Glutamatergic neuron (in vitro differentiated cells): Measurements from ENCODE around the gene NAA30. TPM values are rescaled to one million over a fixed set of nuclear protein-coding genes. Genes with fewer than 3 reads are reported as not detected.
A peak's percentile ranks its signal among the peaks of the same experiment; 100 is the strongest.

ENCODE experiments used
- DNase-seq: peaks from one replicate; pipeline ENCODE4 v3.0.0; 2022
- H3K27ac Mint-ChIP-seq: one replicate; pipeline ENCODE4 v1.8.0; 2020; ENCODE audit warnings: mild to moderate bottlenecking, mixed read lengths, inconsistent platforms; ENCODE audit not compliant: unreplicated experiment
- H3K27me3 Mint-ChIP-seq: one replicate; pipeline ENCODE4 v1.8.0; 2020; ENCODE audit warnings: mild to moderate bottlenecking, moderate library complexity, mixed read lengths, inconsistent platforms; ENCODE audit not compliant: unreplicated experiment
- H3K36me3 Mint-ChIP-seq: one replicate; pipeline ENCODE4 v1.8.0; 2020; ENCODE audit warnings: mild to moderate bottlenecking, mixed read lengths, inconsistent platforms; ENCODE audit not compliant: unreplicated experiment
- H3K4me1 Mint-ChIP-seq: one replicate; pipeline ENCODE4 v1.8.0; 2020; ENCODE audit warnings: mild to moderate bottlenecking, low read depth, mixed read lengths, inconsistent platforms; ENCODE audit not compliant: unreplicated experiment
- H3K4me3 Mint-ChIP-seq: one replicate; pipeline ENCODE4 v1.8.0; 2020; ENCODE audit warnings: mild to moderate bottlenecking, mixed read lengths, inconsistent platforms; ENCODE audit not compliant: unreplicated experiment
- H3K9me3 Mint-ChIP-seq: one replicate; pipeline ENCODE4 v1.8.0; 2020; ENCODE audit warnings: mild to moderate bottlenecking, moderate library complexity, mixed read lengths, inconsistent platforms; ENCODE audit not compliant: unreplicated experiment
- total RNA-seq: library from RNA; stranded (reverse); fragmentation: NEBNext Ultra II Directional; extraction: Animal tissue kit (Norgen Biotek cat#: 25700); gene quantifications from one replicate; pipeline ENCODE4 v1.2.1, GENCODE V29; 2021; ENCODE audit not compliant: unreplicated experiment
- TF ChIP-seq, protein P1 (sequence below): fragments of 200-600 bp; sonication (generic); IDR thresholded peaks from one replicate; pipeline ENCODE4 v1.5.0; 2021; ENCODE audit not compliant: partially characterized antibody, unreplicated experiment

Gene NAA30
- total RNA-seq, 1 donor from 2014 or later, result 21.4 TPM

DNA sequence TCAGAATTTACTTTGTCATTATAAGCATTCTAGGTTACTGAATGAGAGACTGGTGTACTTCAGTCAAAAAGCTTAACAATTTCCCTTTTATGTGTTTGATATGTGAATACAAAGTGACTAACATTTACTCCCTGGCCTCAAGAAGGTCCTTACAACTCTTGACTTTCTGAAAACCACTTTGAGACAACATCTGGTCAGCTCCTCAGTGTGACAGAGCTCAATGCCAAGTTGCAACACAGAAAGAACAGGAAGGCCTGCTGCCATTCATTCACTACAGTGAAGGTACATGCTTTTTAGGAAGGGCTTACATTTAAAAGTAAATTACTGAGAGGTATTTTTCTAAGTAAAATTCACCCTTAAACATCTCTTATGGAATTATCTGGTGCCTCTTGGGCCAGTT lies 2.3 kb upstream of the NAA30 start:
- no peak overlapping the region for H3K4me3 Mint-ChIP-seq
- H3K27ac Mint-ChIP-seq, result no peak overlapping the region
- no peak for DNase-seq
- H3K27me3 Mint-ChIP-seq, result no peaks in the 10 kb centered on the region
- TF ChIP-seq, protein P1, sequence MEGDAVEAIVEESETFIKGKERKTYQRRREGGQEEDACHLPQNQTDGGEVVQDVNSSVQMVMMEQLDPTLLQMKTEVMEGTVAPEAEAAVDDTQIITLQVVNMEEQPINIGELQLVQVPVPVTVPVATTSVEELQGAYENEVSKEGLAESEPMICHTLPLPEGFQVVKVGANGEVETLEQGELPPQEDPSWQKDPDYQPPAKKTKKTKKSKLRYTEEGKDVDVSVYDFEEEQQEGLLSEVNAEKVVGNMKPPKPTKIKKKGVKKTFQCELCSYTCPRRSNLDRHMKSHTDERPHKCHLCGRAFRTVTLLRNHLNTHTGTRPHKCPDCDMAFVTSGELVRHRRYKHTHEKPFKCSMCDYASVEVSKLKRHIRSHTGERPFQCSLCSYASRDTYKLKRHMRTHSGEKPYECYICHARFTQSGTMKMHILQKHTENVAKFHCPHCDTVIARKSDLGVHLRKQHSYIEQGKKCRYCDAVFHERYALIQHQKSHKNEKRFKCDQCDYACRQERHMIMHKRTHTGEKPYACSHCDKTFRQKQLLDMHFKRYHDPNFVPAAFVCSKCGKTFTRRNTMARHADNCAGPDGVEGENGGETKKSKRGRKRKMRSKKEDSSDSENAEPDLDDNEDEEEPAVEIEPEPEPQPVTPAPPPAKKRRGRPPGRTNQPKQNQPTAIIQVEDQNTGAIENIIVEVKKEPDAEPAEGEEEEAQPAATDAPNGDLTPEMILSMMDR, result no peak
- no peaks in the 10 kb centered on the region for H3K36me3 Mint-ChIP-seq
- H3K9me3 Mint-ChIP-seq, result peaks cover 8% of the 10 kb centered on the region
- peaks cover 14% of the 10 kb centered on the region for H3K4me1 Mint-ChIP-seq

DNA sequence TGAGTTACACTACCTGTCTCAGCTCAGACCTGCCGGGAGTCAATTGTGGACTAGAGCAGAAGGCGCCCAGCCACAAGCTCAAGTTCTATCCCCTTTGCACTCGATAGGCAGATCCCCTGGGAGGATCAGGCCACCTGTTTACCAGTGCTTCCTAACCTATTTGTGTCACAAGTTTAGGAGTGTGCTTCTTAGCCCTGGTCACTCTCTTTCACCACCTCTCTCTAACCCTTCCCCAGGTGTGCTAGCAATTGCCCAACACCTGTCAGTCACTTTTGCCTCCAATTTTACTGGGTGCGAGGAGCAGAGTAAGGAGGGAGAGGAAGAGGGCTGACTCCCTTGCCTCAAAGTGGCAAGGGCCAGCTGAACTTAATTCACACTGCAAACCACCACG lies 745 bp upstream of the NAA30 start:
- DNase-seq, result no peak

DNA sequence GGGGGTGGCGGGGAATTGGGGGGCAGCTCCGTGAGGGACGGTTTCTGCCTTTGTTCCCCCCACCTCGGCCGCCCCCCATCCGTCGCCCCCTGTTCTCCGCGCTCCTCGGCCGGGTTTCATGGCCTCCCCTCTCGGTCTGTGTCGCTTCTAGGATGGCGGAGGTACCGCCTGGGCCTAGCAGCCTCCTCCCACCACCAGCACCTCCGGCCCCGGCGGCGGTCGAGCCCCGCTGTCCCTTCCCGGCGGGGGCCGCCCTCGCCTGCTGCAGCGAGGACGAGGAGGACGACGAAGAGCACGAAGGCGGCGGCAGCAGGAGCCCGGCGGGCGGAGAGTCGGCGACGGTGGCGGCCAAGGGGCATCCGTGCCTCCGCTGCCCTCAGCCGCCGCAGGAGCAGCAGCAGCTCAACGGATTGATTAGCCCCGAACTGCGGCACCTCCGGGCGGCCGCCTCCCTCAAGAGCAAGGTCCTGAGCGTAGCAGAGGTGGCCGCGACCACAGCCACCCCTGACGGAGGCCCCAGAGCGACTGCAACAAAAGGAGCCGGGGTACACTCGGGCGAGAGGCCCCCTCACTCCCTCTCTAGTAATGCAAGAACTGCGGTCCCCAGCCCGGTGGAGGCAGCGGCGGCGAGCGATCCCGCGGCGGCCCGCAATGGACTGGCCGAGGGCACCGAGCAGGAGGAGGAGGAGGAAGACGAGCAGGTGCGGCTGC lies 575 bp downstream of the NAA30 start:
- TF ChIP-seq, protein P1, result no peak
- Mint-ChIP-seq H3K36me3 (no peaks in the 10 kb centered on the region), H3K9me3 (peaks cover 8% of the 10 kb centered on the region), H3K4me3 (peak overlapping the region; percentile 95), H3K27me3 (no peaks in the 10 kb centered on the region), H3K4me1 (peaks cover 14% of the 10 kb centered on the region), H3K27ac (peak overlapping the region; percentile 84)
- peak; percentile 61 for DNase-seq

More for the DNA sequence above, 745 bp upstream of the NAA30 start:
- peaks cover 14% of the 10 kb centered on the region for H3K4me1 Mint-ChIP-seq
- no peaks in the 10 kb centered on the region for H3K27me3 Mint-ChIP-seq
- peaks cover 8% of the 10 kb centered on the region for H3K9me3 Mint-ChIP-seq
- H3K36me3 Mint-ChIP-seq, result no peaks in the 10 kb centered on the region
- H3K4me3 Mint-ChIP-seq, result peak overlapping the region; percentile 90
- TF ChIP-seq, protein P1, result no peak
- peak overlapping the region; percentile 18 for H3K27ac Mint-ChIP-seq

DNA sequence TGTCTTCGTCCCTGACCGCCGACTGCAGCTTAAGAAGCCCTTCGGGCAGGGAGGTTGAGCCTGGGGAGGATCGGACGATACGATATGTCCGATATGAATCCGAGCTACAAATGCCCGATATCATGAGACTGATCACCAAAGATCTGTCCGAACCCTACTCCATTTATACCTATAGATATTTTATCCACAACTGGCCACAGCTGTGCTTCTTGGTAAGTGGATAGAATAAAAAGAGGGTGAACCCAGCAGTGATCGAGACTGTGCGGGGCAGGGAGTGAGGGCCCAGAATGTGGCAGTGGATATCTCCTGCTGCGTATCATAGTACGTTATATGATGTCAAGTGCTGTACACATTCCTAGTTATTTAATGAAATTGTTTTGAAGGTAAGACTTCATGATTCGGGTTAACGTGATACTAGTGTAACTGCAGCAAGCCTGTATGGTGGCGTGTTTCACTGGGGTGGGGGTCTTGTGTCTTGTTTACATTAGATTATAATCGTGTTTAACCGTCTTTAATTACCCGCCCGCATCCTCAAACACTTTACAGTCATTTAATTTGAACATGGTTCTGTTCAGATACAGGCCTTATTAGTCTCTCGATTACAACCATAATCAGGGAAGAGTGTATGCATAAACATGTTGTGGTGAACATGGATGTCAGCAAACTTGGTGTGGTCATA lies 1.3 kb downstream of the NAA30 start:
- no peaks in the 10 kb centered on the region for H3K27me3 Mint-ChIP-seq
- H3K9me3 Mint-ChIP-seq, result peaks cover 8% of the 10 kb centered on the region
- H3K36me3 Mint-ChIP-seq, result no peaks in the 10 kb centered on the region
- peak overlapping the region; percentile 84 for H3K27ac Mint-ChIP-seq
- H3K4me3 Mint-ChIP-seq, result peak overlapping the region; percentile 95
- peaks cover 14% of the 10 kb centered on the region for H3K4me1 Mint-ChIP-seq
- TF ChIP-seq, protein P1, result no peak
- no peak for DNase-seq

DNA sequence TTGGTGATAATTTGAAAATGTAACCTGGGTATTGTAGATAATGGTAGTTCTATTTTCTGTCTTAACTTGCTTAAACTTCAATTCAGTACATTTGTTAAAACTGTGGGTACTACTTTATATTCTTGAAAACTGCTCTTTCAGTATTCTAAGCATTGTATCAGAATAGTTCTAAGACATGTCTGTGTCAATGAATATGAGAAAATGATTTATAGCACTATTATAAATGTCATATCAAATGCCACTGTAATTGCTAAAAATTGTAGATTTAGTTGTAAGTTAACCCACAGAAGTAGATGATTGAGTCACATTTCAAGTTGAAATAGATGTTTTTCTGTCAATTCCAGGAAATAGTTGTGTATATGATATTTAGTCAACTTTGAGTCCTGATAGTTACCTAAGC lies 2.4 kb downstream of the NAA30 start:
- peaks cover 8% of the 10 kb centered on the region for H3K9me3 Mint-ChIP-seq
- peaks cover 14% of the 10 kb centered on the region for H3K4me1 Mint-ChIP-seq
- no peak for DNase-seq
- peak overlapping the region; percentile 33 for H3K27ac Mint-ChIP-seq
- TF ChIP-seq, protein P1, result no peak
- H3K36me3 Mint-ChIP-seq, result no peaks in the 10 kb centered on the region
- peak overlapping the region; percentile 95 for H3K4me3 Mint-ChIP-seq
- H3K27me3 Mint-ChIP-seq, result no peaks in the 10 kb centered on the region
